Lower leg skin (tissue), 3 donors: ENCODE results near the gene TMEM151B.

Source experiments
- CTCF ChIP-seq, 3 donors: fragments of 450-650 bp; IDR thresholded peaks; one replicate each; pipeline ENCODE4 v1.5.1; 2016; ENCODE audit warnings: antibody characterized with exemption in 3 of 3, mild to moderate bottlenecking in 3 of 3, moderate library complexity in 2 of 3
- POLR2A ChIP-seq, 2 donors: fragments of 450-650 bp; IDR thresholded peaks; one replicate each; pipeline ENCODE4 v1.6.1; 2016 to 2017; ENCODE audit warnings: antibody characterized with exemption in 2 of 2, mild to moderate bottlenecking in 1 of 2, moderate library complexity in 1 of 2

DNA sequence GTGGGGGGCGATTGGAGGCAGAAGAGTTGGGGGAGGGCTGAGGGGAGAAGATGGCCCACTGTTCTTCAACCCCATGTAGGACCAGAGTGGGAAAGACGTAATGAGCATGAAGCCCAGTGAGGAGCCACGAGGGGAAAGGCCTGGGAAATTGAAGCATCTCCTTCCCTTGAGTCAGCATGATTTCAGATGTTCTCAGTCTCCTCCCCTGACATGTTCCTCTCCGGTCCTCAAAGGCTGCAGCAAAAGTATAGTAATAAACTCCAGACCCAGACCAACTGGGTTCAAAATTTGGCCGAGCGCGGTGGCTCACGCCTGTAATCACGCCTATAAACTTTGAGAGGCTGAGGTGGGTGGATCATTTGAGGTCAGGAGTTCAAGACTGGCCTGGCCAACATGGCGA lies 3.0 kb upstream of the TMEM151B start:
- TF ChIP-seq POLR2A (IDR thresholded peaks at IDR 0.05), result no peak
- TF ChIP-seq CTCF (IDR thresholded peaks at IDR 0.05), result no peak
